ENCODE measurements around the gene ST6GAL1.
"Not testable (repeated sequence)": the region's sequence is repeated elsewhere in the genome, so short reads cannot be mapped to it uniquely, and the experiment has no call there.

DNA sequence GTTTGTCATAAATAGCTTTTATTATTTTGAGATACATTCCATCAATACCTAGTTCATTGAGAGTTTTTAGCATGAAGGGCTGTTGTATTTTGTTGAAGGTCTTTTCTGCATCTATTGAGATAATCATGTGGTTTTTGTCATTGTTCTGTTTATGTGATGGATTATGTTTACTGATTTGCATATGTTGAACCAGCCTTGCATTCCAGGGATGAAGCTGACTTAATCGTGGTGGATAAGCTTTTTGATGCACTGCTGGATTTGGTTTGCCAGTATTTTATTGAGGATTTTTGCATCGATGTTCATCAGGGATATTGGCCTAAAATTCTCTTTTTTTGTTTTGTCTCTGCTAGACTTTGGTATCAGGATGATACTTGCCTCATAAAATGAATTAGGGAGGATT, 124.1 kb downstream of the ST6GAL1 start:
- TF ChIP-seq, protein P1, sequence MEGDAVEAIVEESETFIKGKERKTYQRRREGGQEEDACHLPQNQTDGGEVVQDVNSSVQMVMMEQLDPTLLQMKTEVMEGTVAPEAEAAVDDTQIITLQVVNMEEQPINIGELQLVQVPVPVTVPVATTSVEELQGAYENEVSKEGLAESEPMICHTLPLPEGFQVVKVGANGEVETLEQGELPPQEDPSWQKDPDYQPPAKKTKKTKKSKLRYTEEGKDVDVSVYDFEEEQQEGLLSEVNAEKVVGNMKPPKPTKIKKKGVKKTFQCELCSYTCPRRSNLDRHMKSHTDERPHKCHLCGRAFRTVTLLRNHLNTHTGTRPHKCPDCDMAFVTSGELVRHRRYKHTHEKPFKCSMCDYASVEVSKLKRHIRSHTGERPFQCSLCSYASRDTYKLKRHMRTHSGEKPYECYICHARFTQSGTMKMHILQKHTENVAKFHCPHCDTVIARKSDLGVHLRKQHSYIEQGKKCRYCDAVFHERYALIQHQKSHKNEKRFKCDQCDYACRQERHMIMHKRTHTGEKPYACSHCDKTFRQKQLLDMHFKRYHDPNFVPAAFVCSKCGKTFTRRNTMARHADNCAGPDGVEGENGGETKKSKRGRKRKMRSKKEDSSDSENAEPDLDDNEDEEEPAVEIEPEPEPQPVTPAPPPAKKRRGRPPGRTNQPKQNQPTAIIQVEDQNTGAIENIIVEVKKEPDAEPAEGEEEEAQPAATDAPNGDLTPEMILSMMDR (IDR thresholded peaks at IDR 0.05; ENCODE audit: low read depth, low read length) = not testable (repeated sequence)
- not testable (repeated sequence) for TF ChIP-seq POLR2A (IDR thresholded peaks at IDR 0.05; ENCODE audit: extremely low read depth, insufficient read length); MAX (IDR thresholded peaks at IDR 0.05; ENCODE audit: low read depth, low read length); MYC (IDR thresholded peaks at IDR 0.05; ENCODE audit: low read depth, low read length)

All from NB4 (cell line).